Skeletal muscle tissue (tissue), 5 donors: ENCODE results near the gene CCL22. TPM values are rescaled to one million over a fixed set of nuclear protein-coding genes. Genes with fewer than 3 reads are reported as not detected.

Experiments used
- H3K27ac ChIP-seq: one replicate; pipeline ENCODE4 v1.7.0; 2013; ENCODE audit warnings: mild to moderate bottlenecking, low read depth, low read length, inconsistent platforms
- H3K27me3 ChIP-seq, 3 donors: one replicate each; pipeline ENCODE4 v1.7.0; 2013; ENCODE audit warnings: low read length in 3 of 3; ENCODE audit not compliant: control insufficient read depth in 3 of 3, insufficient read depth in 3 of 3
- H3K36me3 ChIP-seq, 3 donors: one replicate each; pipeline ENCODE4 v1.7.0; 2013; ENCODE audit warnings: low read length in 3 of 3; ENCODE audit not compliant: control insufficient read depth in 3 of 3, insufficient read depth in 3 of 3
- H3K4me1 ChIP-seq, 3 donors: one replicate each; pipeline ENCODE4 v1.7.0; 2013; ENCODE audit warnings: low read length in 3 of 3, mild to moderate bottlenecking in 3 of 3; ENCODE audit not compliant: control insufficient read depth in 3 of 3, insufficient read depth in 3 of 3
- H3K4me3 ChIP-seq, 3 donors: one replicate each; pipeline ENCODE4 v1.7.0; 2013; ENCODE audit warnings: low read length in 3 of 3
- H3K9ac ChIP-seq, 3 donors: one replicate each; pipeline ENCODE4 v1.7.0; 2013; ENCODE audit warnings: low read length in 3 of 3, mild to moderate bottlenecking in 3 of 3, moderate library complexity in 2 of 3, low read depth in 1 of 3
- H3K9me3 ChIP-seq, 3 donors: one replicate each; pipeline ENCODE4 v1.7.0; 2013; ENCODE audit warnings: low read length in 3 of 3; ENCODE audit not compliant: control insufficient read depth in 3 of 3
- small RNA-seq: library from RNA; depleted of rRNA; stranded (forward); fragments of <200 nt; gene quantifications from one replicate; pipeline ENCODE3, GENCODE V24; 2014
- total RNA-seq: library from RNA; depleted of rRNA; stranded (reverse); fragments of >200 nt; gene quantifications from one replicate; pipeline ENCODE4 v1.2.3, GENCODE V29; 2014
- donor health status: Osteomylitis.

The CCL22 gene
- total RNA-seq, 1 donor from 2014 or later, result not detected

GRCh38 chr16:57413733-57414132, 55.1 kb downstream of the CCL22 start:
- peaks cover 15 to 24% (median 17%) of the 10 kb centered on the region in 3 donors for H3K4me1 ChIP-seq
- H3K36me3 ChIP-seq, result no peaks in the 10 kb centered on the region
- no peak overlapping the region for H3K4me3 ChIP-seq
- no peaks in the 10 kb centered on the region for H3K9me3 ChIP-seq
- H3K27ac ChIP-seq, result no peak overlapping the region
- peaks cover 0 to 7% (median 4%) of the 10 kb centered on the region in 3 donors for H3K27me3 ChIP-seq
- no peak overlapping the region for H3K9ac ChIP-seq

Small RNA genes lying within 50 kb of the gene (small RNA-seq; reads per million reads assigned to genes)
- not detected for gene AC108081.1

Other genes with a start within 250 kb of the CCL22 start
- gene PSME3IP1, start 172.7 kb upstream of the CCL22 start, total RNA-seq, result 36.5 TPM
- 36.5 TPM for gene RSPRY1, start 172.5 kb upstream of the CCL22 start, total RNA-seq
- 37.1 TPM for gene ARL2BP, start 113.5 kb upstream of the CCL22 start, total RNA-seq
- gene PLLP, start 74.1 kb upstream of the CCL22 start, total RNA-seq, result under 0.01 TPM
- 0.52 TPM for gene CX3CL1, start 13.7 kb downstream of the CCL22 start, total RNA-seq
- gene CCL17, start 46.0 kb downstream of the CCL22 start, total RNA-seq, result not detected
- 56.9 TPM for gene CIAPIN1, start 88.6 kb downstream of the CCL22 start, total RNA-seq
- gene COQ9, start 88.7 kb downstream of the CCL22 start, total RNA-seq, result 32.9 TPM
- gene POLR2C, start 103.9 kb downstream of the CCL22 start, total RNA-seq, result 62.6 TPM
- gene DOK4, start 127.7 kb downstream of the CCL22 start, total RNA-seq, result 6.8 TPM
- 7.8 TPM for gene CCDC102A, start 177.8 kb downstream of the CCL22 start, total RNA-seq
- gene ADGRG5, start 183.9 kb downstream of the CCL22 start, total RNA-seq, result not detected